NCI-H82 treated with DMSO at 0.1 percent for 48 hours (cell line): ENCODE measurements around the gene GALR3.
A peak's percentile ranks its signal among the peaks of the same experiment; 100 is the strongest.

Experiments used
- DNase-seq: peaks from one replicate; lab custom pipeline; 2025; ENCODE audit not compliant: unreplicated experiment; lab: John Stamatoyannopoulos, UW

Gene GALR3

DNA sequence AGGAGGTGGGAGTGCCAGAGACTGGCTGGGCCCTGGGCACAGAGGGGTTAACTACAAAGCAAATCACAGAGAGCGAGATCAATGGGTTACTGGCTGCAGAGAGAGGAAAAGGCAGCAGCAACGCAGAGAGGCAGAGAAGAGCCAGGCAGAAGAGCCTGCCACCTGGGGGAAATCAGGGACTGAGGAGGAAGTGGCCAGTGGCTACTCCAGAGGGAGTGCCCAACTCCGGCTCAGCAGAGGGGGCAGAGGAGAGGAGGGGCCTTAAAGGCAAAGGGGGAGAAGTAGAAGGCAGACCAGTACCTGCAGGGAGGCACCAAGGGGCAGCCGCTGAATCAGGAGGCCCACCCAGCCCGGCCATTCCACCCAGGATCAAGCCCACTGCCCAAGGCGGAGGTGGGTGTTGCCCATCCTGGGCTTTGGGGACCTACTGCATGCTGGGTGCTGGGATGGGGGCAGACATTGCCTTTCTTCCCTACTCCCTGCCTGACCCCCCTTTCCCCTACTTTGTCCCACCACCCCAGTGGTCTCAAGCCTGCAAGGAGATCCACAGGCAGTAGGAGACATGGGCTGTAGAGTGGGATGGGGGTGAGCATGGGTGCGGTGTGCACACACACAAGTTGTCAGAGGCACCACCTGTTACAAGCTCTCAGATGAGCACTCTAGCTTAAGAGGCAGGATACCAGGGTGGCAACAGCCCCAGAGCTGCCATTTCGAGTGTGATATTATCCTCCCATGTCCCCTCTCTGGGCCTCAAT, 926 bp upstream of the GALR3 start:
- no peak for DNase-seq

DNA sequence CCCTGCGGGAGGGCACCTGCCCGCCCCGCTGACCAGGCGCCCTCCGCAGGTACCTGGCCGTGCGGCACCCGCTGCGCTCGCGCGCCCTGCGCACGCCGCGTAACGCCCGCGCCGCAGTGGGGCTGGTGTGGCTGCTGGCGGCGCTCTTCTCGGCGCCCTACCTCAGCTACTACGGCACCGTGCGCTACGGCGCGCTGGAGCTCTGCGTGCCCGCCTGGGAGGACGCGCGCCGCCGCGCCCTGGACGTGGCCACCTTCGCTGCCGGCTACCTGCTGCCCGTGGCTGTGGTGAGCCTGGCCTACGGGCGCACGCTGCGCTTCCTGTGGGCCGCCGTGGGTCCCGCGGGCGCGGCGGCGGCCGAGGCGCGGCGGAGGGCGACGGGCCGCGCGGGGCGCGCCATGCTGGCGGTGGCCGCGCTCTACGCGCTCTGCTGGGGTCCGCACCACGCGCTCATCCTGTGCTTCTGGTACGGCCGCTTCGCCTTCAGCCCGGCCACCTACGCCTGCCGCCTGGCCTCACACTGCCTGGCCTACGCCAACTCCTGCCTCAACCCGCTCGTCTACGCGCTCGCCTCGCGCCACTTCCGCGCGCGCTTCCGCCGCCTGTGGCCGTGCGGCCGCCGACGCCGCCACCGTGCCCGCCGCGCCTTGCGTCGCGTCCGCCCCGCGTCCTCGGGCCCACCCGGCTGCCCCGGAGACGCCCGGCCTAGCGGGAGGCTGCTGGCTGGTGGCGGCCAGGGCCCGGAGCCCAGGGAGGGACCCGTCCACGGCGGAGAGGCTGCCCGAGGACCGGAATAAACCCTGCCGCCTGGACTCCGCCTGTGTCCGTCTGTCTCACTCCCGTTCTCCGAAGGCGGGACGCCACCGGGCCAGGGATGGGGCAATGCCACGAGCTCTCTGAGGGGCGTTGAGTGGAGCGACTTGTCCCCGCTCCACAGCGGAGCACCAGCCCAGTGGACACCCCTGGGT, 1.8 kb downstream of the GALR3 start:
- no peak for DNase-seq

DNA sequence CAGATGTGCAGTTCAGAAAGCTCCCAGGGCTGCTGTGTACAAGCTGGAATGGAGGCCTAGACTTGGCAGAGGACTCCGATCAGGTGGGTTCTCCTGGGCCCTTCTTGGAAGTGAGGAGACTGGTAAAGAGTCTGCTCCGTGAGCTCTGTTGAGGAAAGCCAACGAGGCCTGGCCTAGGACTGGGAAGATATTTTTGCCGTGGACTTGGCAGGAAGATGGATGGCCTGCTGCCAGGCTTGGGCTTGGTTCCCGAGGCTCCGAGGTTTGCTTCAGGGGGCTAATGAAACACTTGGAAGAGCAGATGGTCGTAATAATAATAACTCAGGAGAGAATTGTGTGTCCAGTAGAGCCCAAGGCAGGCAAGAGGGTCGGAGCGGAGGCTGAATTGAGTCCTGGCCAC, 3.9 kb downstream of the GALR3 start:
- DNase-seq, result no peak

DNA sequence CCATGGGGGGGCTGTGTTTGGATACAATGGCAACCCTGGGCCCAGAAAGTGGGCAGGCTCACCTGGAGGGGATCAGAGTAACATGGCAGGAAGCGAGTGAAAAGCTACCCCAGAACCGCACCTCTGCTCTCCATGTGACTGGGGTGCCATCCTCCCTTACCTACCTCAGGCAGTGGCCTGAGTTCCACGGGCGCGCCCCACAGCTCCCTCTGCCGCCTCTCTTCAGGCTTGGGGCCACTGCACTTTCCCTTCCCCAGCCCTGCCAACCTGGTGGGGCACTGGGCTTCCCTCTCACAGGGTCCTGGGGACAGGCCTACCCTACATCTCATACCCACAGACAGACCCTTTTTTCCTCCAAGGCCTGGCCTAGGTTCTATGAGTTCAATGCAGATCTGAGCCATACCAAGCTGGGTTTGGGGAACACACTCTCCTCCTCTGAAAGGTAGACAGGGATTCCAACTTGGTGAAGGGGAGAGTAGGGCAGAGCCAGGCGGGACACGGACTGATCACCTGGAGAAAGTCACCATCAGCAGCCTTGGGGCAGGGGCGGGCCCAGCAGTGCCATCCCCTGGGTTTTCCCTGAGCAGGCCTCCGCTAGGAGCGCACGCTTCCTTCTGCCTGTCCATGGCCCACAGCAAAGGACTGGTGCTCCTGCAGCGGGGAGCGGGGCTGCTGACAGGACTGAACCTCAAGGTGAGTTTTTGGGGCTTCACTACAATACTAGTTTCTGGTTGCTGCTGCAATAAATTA, 7.1 kb downstream of the GALR3 start:
- DNase-seq, result no peak

DNA sequence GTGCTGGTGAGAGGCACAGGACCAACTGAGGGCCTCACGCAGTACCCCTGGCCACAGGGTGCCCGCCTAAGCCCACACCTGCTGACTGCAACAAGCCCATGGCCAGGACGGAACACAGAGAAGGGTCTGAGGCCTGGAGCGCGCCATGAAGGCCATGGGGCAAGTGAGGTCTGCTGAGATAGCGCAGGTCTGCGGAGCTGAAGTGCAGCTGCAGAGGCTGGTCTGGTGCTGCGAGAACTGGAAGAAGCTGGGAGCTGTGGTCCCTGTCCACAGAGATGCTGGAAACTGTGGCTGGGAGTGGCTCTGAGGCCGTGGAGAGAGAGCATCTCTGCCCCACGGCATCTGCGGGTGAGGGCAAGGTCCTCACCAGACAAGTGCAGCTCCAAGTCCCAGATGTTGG, 8.3 kb downstream of the GALR3 start:
- DNase-seq, result no peak

DNA sequence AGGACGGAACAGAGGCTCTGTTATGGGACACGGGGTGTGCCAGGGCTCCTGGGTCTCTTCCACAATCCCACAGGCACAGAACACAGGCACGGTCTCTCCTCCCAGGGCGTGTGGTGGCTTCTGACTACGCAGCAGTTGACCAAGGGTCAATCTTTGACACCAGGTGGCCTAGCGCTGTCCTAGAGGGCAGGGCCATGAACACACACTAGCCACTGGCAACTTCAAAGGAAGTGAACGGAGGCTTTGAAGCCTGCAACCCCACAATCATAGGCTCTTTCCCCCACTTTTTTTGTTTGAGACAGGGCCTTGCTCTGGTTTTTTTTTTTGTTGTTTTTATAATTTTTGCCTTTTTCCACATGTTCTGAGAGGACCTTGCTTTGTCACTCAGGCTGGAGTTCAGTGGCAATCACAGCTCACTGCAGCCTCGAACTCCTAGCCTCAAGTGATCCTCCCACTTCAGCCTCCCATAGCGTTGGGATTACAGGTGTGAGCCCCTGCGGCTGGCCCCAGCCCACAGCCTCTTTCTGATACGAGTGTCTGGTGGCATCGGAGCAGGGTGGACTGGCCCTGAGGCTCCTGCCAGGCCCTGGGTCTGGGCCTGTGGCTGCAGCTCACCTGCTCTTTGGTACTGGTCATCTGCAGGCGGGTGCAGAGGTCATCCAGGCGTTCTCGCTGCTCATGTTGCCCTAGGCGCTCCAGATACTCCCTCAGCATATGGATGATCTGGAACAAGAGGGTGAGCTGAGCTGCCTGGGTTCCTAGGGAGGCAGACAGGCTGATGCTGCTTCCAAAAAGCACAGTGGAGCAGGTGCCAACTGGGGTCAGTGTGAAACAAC, 9.1 kb downstream of the GALR3 start:
- DNase-seq, result no peak

DNA sequence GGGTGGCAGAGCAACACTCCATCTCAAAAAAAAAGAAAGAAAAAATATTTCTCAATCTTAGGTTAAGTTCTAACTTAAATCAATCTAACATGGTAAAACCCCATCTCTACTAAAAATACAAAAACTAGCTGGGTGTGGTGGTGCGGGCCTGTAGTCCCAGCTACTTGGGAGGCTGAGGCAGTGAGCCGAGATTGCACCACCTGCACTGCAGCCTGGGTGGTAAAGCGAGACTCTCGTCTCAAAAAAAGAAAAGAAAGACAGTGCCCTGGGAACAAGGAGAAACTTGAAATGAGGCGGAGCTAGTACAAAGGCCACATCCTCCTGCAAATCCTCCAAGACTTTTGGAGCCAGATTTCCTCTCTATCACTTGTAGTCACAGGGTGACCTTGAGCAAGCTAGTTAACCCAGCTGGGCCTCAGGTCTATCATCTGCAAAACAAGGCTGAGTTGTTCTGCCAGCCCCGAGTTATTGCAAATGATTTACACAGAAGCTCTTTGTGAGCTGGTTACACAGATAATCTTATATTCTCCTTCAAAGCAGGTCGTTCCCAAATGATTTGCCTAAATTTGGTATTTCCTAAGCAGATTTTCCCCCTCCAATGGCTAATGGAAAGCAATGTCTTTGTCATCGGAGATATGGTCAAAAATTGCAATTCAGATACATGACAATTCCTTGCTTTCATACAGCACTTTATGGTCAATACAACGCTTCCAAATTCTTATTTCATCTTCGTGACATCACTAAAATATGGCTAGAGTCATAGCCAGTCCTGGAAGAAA, 19.0 kb downstream of the GALR3 start:
- DNase-seq, result no peak

DNA sequence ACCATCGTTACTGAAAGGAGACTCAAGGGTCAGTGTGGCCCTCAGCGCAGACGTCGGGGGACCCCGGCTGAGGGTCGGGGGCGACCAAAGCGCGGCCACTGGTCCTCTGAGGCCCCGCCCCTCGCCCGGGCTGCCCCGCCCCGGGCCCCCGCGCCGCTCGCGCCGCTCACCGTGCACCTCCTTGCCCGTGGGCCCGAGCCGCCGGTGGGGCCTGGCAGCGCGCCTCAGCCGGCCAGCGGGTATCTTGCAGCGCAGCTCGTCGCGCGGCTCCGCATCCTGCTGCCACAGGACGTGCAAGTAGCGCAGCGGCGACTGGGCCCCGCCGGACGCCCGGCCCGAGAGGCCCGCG, 20.5 kb downstream of the GALR3 start:
- DNase-seq, result no peak

DNA sequence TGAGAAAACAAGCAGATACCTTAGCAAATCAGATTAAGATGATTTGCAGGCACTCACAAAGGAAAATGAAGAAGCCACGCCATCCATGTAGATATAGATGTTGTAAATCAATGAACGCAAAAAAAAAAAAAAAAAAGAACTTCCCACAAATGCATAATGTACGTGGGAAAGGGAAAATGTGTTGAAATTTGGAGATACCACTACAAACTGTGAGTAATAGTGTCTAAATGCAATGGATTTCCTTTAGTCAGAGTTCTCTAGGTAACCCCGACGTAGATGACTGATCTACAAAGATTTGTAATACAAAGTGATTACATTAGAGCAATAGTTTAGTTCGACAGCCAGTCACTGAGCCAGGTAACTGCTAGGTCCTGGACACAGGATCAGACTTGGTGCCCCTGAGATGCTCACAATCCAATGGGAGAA, 21.7 kb downstream of the GALR3 start:
- no peak for DNase-seq

DNA sequence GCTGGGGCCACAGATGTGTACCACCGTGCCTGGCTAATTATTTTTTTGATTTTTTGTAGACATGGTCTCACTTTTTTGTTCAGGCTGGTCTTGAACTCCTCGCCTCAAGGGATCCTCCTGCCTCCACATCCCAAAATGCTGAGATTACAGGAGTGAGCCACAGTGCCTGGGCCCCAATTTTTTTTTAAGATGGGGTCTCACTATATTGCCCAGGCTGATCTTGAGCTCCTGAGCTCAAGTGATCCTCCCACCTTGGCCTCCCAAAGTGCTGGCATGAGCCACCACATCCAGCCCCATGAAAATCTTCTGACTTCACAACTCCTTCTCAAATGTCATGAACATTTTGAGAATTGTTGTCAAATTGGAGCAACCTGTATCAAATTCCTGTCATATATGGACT, 23.3 kb downstream of the GALR3 start:
- DNase-seq, result no peak

DNA sequence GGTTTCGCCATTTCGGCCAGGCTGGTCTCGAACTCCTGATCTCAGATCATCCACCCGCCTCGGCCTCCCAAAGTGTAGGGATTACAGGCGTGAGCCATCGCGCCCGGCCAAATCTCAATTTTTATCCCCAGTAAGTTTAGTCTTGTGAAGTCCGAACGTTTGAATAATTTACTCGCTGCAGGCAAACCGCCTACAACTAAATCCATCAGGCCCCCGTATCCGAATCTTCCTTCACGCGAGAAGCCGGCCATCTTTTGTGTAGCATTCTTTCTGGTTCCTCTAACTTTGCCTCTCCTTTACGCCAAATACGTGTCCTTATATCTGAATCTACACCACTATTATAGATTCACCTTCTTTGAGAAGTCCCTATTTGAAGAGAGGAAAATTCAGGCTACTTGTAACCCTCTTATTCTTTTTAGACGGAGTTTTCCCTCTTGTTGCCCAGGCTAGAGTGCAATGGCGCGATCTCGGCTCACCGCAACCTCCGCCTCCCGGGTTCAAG, 25.5 kb downstream of the GALR3 start:
- no peak for DNase-seq

DNA sequence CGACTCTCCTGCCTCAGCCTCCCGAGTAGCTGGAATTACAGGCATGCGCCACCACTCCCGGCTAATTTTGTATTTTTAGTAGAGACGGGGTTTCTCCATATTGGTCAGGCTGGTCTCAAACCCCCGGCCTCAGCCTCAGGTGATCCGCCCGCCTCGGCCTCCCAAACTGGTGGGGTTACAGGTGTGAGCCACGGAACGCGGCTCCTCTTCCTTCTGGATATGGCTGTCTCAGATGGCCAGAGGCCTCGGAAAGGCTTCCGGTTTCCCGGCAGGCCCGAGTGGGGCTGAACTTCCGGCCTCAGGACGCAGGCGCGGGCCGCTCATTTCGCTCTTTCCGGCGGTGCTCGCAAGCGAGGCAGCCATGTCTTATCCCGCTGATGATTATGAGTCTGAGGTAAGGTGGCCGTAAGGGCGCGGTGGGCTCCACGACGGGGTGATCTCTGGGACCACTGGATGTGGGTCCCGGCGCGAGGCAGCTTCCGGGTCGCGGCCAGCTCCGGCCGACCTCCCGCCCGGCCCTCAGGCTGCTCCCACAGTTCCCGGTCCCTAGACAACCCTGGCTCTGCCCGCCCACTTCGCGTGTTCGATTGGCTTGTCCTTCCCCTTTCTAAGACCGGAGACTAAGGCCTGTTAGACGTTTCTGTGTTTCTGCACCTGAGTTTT, 26.0 kb downstream of the GALR3 start, which contains the start of gene EIF3L:
Gene EIF3L (plus strand): TSS at position 331 of the 663 bp plus-strand sequence. CDS start 31 bp downstream, at position 362.
- DNase-seq, result peak; percentile 53

DNA sequence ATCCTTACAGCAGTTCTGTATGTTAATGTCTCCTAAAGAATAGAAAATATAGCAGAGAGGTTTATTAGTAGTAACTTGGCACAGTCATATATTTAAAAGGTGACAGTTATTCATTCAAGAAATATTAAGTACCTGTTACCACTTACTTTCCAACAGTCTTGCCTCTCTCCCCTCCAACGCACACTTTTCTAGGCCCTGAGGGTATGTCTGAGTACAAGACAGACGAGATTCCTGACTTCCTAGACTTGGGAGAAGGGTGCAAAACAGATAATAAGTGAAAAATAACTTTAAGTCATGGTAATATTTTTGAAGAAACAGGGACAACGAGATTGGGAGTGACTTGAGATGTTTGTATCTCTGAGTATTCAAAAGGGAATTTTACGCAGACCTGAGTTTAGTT, 27.6 kb downstream of the GALR3 start:
- DNase-seq, result no peak

DNA sequence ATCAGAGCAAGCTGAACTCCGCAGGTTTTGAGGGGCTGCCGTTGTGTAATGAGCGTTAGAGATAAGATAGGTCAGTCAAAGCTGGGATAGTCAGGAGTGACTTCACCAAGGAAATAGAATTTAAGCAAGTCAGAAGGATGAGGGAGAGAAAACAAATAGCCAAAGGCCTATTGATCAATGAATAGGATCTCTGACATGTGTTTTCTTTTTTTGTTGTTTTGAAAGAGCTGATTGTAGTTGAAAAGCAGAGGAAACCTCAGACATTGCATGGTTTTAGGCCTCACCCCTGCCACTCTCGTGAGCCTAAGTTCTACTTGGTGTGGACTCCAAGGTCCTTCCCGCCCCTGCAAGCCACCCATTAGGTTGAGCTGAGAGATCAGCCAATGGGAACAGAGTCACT, 29.2 kb downstream of the GALR3 start:
- no peak for DNase-seq

DNA sequence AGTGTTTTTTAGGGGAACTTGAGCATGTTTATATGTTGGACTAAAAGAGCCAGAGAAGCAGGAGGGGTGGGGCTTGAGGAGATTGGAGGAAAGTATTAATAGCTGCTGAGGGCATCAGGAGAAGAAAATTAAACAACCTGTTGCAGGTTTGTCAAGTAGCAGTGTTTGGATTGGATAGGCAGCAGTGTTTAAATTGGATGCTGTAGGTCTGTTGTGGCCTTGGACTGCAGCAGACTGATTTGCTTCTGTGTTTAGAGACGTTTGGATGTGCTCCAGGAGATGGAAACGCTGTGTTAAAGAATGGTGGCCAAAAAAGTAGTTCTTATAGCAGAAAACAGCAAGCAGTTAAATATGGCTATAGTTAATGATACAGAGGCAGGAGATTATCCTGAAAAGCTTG, 31.8 kb downstream of the GALR3 start:
- DNase-seq, result no peak

DNA sequence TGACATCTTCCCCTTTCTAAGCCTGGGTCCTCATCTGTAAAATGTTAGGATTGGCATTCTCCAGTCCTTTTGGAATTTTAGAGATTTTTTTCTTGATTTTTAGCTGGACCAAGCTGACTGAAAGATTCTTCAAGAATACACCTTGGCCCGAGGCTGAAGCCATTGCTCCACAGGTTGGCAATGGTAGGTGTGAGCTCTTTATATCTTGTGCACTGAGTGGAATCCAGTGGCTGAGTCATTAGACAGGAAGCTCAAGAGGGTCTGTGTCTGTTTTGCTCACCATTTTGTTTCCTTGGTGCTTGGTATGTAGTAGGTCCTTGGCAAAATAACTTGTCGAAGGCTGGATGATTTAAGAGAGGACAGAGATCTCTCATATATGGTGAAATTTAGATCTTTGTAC, 32.3 kb downstream of the GALR3 start:
- DNase-seq, result no peak

DNA sequence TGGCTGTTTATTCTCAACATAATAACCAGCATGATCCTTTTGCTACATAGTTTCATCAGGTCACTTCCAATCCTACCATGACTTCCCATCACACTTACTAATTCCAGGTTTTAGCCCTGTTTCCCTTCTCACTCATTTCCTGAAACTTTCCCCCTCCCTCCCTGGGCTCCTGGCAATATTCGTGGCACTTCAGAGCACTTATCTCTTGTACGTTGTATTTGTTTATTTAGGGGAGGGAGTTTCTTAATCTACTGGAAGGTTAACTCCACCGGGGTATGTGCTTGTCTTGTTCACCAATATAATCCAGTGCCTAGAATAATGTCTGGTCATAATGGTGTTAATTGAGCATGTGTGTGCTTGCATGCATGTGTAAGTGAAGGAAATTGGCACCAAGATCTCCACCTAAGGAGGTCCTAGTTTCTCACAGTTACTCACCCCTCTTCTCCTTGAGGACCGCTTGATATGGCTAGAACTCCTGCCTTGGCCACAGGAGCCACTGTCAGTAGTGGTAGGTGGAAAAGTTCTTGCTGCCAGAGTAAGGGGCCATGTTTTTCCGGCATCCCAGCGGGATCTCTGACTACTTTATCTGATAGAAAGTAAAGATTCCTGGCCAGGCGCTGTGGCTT, 37.7 kb downstream of the GALR3 start:
- no peak for DNase-seq

DNA sequence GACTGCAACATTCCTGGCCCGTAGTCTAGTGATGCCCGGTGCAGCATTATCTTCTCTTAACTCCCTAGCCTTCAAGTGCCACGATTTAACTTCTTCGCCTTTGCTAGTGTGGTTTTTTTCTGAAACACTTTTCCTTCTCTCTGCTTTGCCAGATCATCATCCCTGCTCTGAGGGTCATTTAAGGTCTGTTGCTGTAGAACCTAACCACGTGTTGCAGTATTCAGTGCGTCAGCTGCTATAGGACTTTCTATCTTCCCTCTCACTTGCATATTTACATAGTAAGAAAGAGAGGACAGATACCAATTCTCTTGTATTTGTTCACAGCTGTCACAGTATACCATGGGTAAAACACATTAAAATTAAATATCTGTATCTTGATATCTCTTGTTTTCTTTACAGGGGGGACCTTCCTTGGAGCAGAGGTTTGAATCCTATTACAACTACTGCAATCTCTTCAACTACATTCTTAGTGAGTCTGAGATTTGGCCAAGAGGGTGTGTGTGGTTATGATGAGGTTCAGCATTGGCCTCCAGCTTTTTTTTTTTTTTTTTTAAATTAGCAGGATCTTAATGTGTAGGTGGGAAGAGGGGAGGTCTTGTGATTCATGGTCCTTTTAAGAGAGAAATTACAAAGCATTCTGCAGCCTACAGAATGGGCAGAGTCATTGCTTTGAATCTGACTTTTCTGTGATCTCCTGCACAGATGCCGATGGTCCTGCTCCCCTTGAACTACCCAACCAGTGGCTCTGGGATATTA, 39.6 kb downstream of the GALR3 start:
- no peak for DNase-seq
